GM19397 (cell line): Measurements from ENCODE around the gene ARRDC3.
"Not testable (repeated sequence)": the region's sequence is repeated elsewhere in the genome, so short reads cannot be mapped to it uniquely, and the experiment has no call there.

Experiments
- ATAC-seq: cut with Tn5 transposase; IDR thresholded peaks from one replicate; pipeline ENCODE4 v1.9.1; 2021; ENCODE audit warnings: mild to moderate bottlenecking, moderate library complexity; ENCODE audit not compliant: unreplicated experiment

Gene ARRDC3

GRCh38 chr5:91383027-91383955, at the start of gene ARRDC3:
ARRDC3 (minus strand) TSS chr5:91383317; CDS start chr5:91383092, 225 bp downstream.
- ATAC-seq, result peak; percentile 41

- ATAC-seq, result no peak
Observed at GRCh38 chr5:91430949-91431348, 47.8 kb upstream of the ARRDC3 start.

GRCh38 chr5:91424638-91425436, 41.7 kb upstream of the ARRDC3 start:
- ATAC-seq, result no peak

- no peak for ATAC-seq
Observed at GRCh38 chr5:91423871-91424270, 40.8 kb upstream of the ARRDC3 start.

GRCh38 chr5:91420879-91421278, 37.8 kb upstream of the ARRDC3 start:
- ATAC-seq, result no peak

- ATAC-seq, result no peak
Observed at GRCh38 chr5:91419571-91420537, 36.7 kb upstream of the ARRDC3 start.

GRCh38 chr5:91419136-91419535, 36.0 kb upstream of the ARRDC3 start:
- ATAC-seq, result no peak

GRCh38 chr5:91418158-91418557, 35.0 kb upstream of the ARRDC3 start:
- no peak for ATAC-seq

GRCh38 chr5:91417219-91417618, 34.1 kb upstream of the ARRDC3 start:
- ATAC-seq, result no peak

GRCh38 chr5:91416491-91416890, 33.4 kb upstream of the ARRDC3 start:
- ATAC-seq, result no peak

GRCh38 chr5:91409304-91409703, 26.2 kb upstream of the ARRDC3 start:
- no peak for ATAC-seq

- ATAC-seq, result no peak
Observed at GRCh38 chr5:91408710-91409109, 25.6 kb upstream of the ARRDC3 start.

GRCh38 chr5:91407204-91407603, 24.1 kb upstream of the ARRDC3 start:
- no peak for ATAC-seq

GRCh38 chr5:91403438-91403837, 20.3 kb upstream of the ARRDC3 start:
- no peak for ATAC-seq

GRCh38 chr5:91401175-91401574, 18.1 kb upstream of the ARRDC3 start:
- ATAC-seq, result no peak

GRCh38 chr5:91397791-91398190, 14.7 kb upstream of the ARRDC3 start:
- no peak for ATAC-seq

- no peak for ATAC-seq
Observed at GRCh38 chr5:91390268-91390667, 7.2 kb upstream of the ARRDC3 start.

GRCh38 chr5:91389555-91389954, 6.4 kb upstream of the ARRDC3 start:
- ATAC-seq, result not testable (repeated sequence)

GRCh38 chr5:91388362-91388761, 5.2 kb upstream of the ARRDC3 start:
- ATAC-seq, result no peak

GRCh38 chr5:91386120-91386519, 3.0 kb upstream of the ARRDC3 start:
- ATAC-seq, result no peak

GRCh38 chr5:91385596-91385995, 2.5 kb upstream of the ARRDC3 start:
- not testable (repeated sequence) for ATAC-seq
